Loucy (cell line): ENCODE measurements around the gene H6PD.

Experiments
- H2AFZ ChIP-seq: fragments of 200-600 bp; sonication (generic); 2 replicates; pipeline ENCODE4 v1.6.0; 2016; ENCODE audit warnings: antibody characterized with exemption, mild to moderate bottlenecking, low read length, moderate library complexity
- H3F3A ChIP-seq: fragments of 200-600 bp; 2 replicates; pipeline ENCODE4 v1.6.0; 2016; ENCODE audit warnings: antibody characterized with exemption, low read depth, mild to moderate bottlenecking
- H3K27me3 ChIP-seq: fragments of 200-600 bp; sonication (generic); 2 replicates; pipeline ENCODE4 v1.6.1; 2014; ENCODE audit warnings: low read length, mild to moderate bottlenecking; ENCODE audit not compliant: insufficient read depth, poor library complexity, severe bottlenecking
- H3K36me3 ChIP-seq: fragments of 200-600 bp; sonication (generic); 2 replicates; pipeline ENCODE4 v1.6.1; 2016; ENCODE audit warnings: low read length; ENCODE audit not compliant: insufficient read depth
- H3K4me1 ChIP-seq: fragments of 200-600 bp; sonication (generic); 2 replicates; pipeline ENCODE4 v1.5.1; 2014; ENCODE audit warnings: low read length, mild to moderate bottlenecking; ENCODE audit not compliant: insufficient read depth, poor library complexity, severe bottlenecking
- H3K4me2 ChIP-seq: fragments of 200-600 bp; sonication (generic); 2 replicates; pipeline ENCODE4 v1.6.0; 2014; ENCODE audit warnings: antibody characterized with exemption, low read length, low read depth, mild to moderate bottlenecking; ENCODE audit not compliant: poor library complexity, severe bottlenecking
- H3K4me3 ChIP-seq: fragments of 200-600 bp; sonication (generic); 2 replicates; pipeline ENCODE4 v1.5.1; 2014; ENCODE audit warnings: low read length, mild to moderate bottlenecking, mixed read lengths; ENCODE audit not compliant: poor library complexity, severe bottlenecking
- H3K79me2 ChIP-seq: fragments of 200-600 bp; sonication (generic); 2 replicates; pipeline ENCODE4 v1.6.1; 2014; ENCODE audit warnings: low read length; ENCODE audit not compliant: insufficient read depth
- H3K9ac ChIP-seq: fragments of 200-600 bp; sonication (generic); 2 replicates; pipeline ENCODE4 v1.6.0; 2014; ENCODE audit warnings: mild to moderate bottlenecking, low read depth, low read length, moderate library complexity; ENCODE audit not compliant: poor library complexity, severe bottlenecking
- H3K9me2 ChIP-seq: fragments of 200-600 bp; sonication (generic); replicated peaks from 2 replicates; pipeline ENCODE4 v1.6.1; 2016; ENCODE audit warnings: low read depth, low read length, mixed read lengths
- H3K9me3 ChIP-seq: fragments of 200-600 bp; sonication (generic); 2 replicates; pipeline ENCODE4 v1.6.1; 2014; ENCODE audit warnings: mild to moderate bottlenecking, antibody characterized with exemption, low read length, low read depth; ENCODE audit not compliant: insufficient read depth
- H4K20me1 ChIP-seq: fragments of 200-600 bp; sonication (generic); 2 replicates; pipeline ENCODE4 v1.6.0; 2014; ENCODE audit warnings: antibody characterized with exemption, low read length, mild to moderate bottlenecking; ENCODE audit not compliant: insufficient read depth, poor library complexity, severe bottlenecking
- EZH2phosphoT487 ChIP-seq: fragments of 200-600 bp; IDR thresholded peaks from 2 replicates; pipeline ENCODE4 v1.6.1; 2018; ENCODE audit warnings: antibody characterized with exemption, mild to moderate bottlenecking, moderate library complexity, borderline replicate concordance
- TF ChIP-seq, protein P1 (sequence below): fragments of 200-600 bp; sonication (generic); conservative IDR thresholded peaks from 2 replicates; pipeline ENCODE4 v1.5.1; 2014; ENCODE audit warnings: mild to moderate bottlenecking, antibody characterized with exemption, low read length

Gene H6PD

DNA sequence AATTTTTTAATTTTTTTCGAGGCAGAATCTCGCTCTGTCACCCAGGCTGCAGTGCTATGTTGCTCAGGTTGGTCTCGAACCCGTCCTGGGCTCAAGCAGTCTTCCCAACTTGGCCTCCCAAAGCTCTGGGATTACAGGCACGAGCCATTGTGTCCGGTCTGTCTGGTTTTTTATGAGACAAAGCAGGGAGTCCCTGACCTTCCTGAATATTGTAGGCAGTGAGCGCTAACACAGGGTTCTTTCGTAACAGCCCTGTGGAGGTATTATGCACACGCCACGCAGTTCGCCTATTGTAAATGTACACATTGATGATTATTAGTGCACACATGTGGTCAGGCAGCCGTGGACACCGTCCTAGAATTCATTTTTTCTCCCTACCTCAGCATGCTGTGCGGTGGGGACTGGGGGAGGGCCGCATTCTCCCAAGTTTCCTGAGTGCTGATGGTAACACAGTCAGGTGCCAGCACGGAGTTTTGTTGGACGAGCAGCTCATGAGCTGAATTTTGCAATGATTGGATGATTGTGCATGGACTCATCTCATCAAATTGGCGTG lies 77.7 kb downstream of the H6PD start:
- Histone ChIP-seq H3K9ac (no peak overlapping the region), H3K9me2 (no peaks in the 10 kb centered on the region), H3K4me3 (no peak overlapping the region), H3K36me3 (peaks cover 20% of the 10 kb centered on the region; the same call in 1 of the 2 replicates), H3K4me2 (no peak overlapping the region), H3K79me2 (peaks cover 99% of the 10 kb centered on the region), H3K4me1 (peaks cover 17% of the 10 kb centered on the region), H4K20me1 (peaks cover 81% of the 10 kb centered on the region), H3K27me3 (no peaks in the 10 kb centered on the region), H3K9me3 (no peaks in the 10 kb centered on the region), H3F3A (no peaks in the 10 kb centered on the region), H2AFZ (no peak overlapping the region)
- TF ChIP-seq EZH2phosphoT487, result no peak
- TF ChIP-seq, protein P1, sequence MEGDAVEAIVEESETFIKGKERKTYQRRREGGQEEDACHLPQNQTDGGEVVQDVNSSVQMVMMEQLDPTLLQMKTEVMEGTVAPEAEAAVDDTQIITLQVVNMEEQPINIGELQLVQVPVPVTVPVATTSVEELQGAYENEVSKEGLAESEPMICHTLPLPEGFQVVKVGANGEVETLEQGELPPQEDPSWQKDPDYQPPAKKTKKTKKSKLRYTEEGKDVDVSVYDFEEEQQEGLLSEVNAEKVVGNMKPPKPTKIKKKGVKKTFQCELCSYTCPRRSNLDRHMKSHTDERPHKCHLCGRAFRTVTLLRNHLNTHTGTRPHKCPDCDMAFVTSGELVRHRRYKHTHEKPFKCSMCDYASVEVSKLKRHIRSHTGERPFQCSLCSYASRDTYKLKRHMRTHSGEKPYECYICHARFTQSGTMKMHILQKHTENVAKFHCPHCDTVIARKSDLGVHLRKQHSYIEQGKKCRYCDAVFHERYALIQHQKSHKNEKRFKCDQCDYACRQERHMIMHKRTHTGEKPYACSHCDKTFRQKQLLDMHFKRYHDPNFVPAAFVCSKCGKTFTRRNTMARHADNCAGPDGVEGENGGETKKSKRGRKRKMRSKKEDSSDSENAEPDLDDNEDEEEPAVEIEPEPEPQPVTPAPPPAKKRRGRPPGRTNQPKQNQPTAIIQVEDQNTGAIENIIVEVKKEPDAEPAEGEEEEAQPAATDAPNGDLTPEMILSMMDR, result no peak

DNA sequence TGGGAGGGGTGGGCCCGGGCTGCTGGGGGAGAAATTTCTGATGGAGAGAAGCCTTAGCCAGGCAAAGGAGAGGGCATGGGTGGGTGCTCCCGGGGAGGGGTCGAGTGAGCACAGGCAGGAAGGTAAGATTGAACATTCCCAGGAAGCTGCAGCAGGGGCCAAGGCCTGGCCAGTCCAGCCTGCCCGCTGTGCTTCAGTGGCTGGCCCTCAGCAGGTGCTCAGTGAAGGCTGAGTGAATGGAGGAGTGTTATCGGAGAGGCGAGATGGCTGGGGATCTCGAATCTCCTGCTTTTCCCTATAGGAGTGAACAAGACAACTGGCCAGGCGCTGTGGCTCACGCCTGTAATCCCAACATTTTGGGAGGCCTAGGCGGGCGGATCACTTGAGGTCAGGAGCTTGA lies 79.0 kb downstream of the H6PD start:
- Histone ChIP-seq H3K4me1 (peaks cover 10% of the 10 kb centered on the region), H3K36me3 (peaks cover 24% of the 10 kb centered on the region; the same call in 1 of the 2 replicates), H2AFZ (no peak overlapping the region), H3K4me3 (no peak overlapping the region), H3K27me3 (no peaks in the 10 kb centered on the region), H3K9me2 (no peaks in the 10 kb centered on the region), H3F3A (no peaks in the 10 kb centered on the region), H3K4me2 (no peak overlapping the region), H3K79me2 (peaks cover 99% of the 10 kb centered on the region), H3K9ac (no peak overlapping the region), H3K9me3 (no peaks in the 10 kb centered on the region), H4K20me1 (peaks cover 81% of the 10 kb centered on the region)
- TF ChIP-seq, protein P1, result no peak
- TF ChIP-seq EZH2phosphoT487, result no peak

DNA sequence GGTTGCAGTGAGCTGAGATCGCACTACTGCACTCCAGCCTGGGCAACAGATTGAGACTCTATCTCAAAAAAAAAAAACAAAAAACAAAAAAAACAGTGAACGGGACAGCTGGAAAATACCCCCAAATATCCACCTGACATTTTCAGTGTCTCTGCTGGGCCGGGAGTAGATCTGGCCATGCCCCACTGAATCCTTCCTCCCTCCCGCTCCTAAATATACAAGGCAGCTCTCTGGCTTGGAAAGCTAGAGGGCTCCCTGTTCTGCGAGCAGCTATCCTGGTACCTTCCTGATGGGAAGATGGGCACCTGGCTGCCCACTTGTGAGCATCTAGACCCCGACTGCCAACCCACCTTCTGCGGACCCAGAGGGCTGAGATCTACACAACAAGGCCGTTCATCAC lies 79.5 kb downstream of the H6PD start:
- Histone ChIP-seq H3K36me3 (peaks cover 26% of the 10 kb centered on the region; the same call in 1 of the 2 replicates), H3K4me2 (no peak overlapping the region), H3K9me2 (no peaks in the 10 kb centered on the region), H3K79me2 (peaks cover 99% of the 10 kb centered on the region), H3K27me3 (no peaks in the 10 kb centered on the region), H2AFZ (no peak overlapping the region), H4K20me1 (peaks cover 78% of the 10 kb centered on the region), H3K9ac (no peak overlapping the region), H3K9me3 (no peaks in the 10 kb centered on the region), H3K4me1 (peaks cover 5% of the 10 kb centered on the region), H3F3A (no peaks in the 10 kb centered on the region), H3K4me3 (no peak overlapping the region)
- TF ChIP-seq EZH2phosphoT487, result no peak
- TF ChIP-seq, protein P1, result no peak
